ENCODE data around the gene PPARA.

The PPARA gene

DNA sequence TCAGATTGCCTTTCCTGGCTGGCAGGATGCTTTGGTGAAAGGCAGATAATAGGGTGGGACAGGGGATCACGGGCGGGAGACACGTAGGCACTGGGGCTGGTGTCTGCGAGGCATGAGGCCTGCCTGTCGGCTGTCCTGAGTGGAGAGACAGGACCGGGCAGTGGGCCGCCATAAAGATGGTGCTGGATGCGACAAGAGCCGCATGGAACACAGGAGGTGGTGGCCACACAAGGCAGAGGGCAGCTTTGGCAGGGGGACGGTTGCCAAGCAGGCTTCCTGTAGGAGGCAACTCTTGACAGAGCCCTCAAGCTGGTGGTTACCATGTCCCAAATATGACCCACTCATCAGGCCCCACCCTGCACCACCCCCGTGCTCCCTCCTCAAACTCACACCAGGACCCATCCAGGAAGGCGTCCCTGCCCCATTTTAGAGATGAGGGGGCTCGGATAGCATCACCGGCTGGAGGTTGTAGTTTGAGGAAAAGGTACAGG lies 4.9 kb upstream of the PPARA start:
- no peak for DNase-seq (ENCODE audit: low spot score)

DNA sequence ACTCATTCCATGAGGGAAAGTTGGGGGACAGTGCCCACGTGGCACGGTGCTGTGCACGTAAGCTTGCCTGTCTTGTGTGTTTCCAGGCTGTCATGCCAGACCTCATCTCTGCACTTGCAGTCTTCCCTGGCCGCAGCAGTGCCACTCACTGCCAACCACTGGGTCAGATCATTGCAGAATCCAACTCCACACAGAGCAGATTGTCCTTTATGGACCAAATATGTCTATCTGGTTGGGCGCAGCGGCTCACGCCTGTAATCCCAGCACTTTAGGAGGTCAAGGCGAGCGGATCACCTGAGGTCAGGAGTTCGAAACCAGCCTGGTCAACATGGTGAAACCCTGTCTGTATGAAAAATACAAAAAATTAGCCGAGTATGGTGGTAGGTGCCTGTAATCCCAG lies 4.4 kb upstream of the PPARA start:
- DNase-seq (ENCODE audit: low spot score), result no peak

DNA sequence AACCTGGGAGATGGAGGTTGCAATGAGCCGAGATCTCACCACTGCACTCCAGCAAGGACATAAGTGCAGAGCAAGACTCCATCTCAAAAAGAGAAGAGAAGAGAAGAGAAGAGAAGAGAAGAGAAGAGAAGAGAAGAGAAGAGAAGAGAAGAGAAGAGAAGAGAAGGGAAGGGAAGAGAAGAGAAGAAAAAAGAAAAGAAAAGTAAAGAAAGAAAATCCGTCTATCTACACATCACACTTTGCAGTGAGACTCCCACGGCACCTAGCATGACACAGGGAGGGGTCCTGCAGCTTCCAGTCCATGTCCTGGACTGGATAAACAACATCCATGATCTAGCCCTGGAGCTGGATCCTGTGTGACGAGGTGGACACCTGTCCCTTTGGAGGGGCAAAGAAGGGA lies 4.0 kb upstream of the PPARA start:
- no peak for DNase-seq (ENCODE audit: low spot score)

DNA sequence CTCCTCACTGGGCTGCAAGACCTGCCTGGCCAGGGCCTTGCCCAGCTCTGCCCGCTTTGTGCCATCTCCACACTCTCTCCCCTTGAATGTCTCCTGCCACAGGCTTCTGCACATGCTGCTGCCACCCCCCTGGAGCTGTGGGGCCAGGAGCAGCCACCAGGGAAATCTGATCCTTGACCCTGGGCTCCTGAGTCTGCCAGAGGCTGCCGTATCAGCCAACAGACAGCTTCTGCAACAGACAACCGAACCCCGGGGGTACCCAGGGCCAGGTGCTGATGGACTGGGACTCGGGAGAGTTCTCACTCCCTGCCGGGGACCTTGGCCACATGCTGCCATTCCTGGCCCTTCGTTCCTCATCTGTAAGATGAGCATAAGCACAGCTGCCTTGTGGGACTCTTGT lies 3.3 kb upstream of the PPARA start:
- DNase-seq (ENCODE audit: low spot score), result no peak

DNA sequence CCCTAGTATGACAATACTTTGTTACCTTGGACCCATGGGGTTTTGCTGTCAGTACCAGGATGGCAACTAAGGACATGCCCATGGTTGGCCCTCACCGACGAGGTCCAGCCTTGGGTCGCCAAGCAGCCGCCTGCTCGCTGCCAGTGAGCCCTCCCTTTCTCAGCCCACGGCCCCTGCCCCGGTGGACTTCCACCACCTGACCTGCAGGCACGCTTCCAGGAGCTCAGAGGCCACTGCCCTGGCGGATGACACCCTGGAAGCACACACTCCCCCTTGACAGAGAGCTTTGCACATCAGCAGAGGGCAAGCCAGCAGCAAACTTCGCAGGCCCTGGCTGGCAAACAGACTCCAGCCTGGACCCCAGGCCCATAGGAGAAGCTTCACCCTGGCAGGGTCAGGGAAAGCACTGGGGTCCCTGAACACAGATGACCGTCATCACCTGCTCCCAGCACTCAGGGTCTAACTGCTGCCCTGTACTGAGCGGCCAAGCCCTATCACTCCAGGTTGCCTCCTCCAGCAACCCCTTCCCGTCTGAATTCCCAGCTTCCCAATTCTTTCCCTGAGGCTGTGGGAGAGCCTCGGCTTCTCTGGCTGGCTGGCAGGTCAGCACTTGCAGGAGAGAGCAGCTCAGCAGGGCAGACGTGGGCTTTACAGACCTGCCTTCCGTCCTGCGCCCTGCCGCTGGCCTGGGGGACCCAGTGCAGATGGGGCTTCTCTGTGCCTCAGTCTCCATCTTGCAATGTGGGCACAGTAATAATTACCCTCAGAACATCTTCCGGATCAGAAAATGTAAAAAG lies 2.7 kb upstream of the PPARA start:
- DNase-seq (ENCODE audit: low spot score), result no peak

DNA sequence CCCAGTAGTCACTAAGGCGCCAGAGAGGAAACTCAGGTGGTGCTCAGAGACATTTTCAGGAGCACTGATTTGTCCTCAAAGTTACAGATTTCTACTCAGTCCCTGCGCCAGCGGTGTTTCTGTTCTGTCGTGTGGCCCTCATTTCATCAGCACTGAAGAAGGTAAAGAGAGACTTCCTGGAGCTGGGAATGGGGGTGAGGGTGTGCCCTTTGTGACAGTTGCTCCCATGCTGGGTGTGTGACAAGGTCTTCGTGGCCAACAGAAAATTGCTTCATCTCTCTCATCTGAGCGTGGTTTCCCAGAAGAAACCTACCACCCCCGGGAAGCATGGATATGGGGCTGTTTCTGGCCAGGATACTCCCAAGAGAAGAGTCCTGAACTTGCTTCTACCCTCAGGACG lies 2.0 kb upstream of the PPARA start:
- DNase-seq (ENCODE audit: low spot score), result no peak

DNA sequence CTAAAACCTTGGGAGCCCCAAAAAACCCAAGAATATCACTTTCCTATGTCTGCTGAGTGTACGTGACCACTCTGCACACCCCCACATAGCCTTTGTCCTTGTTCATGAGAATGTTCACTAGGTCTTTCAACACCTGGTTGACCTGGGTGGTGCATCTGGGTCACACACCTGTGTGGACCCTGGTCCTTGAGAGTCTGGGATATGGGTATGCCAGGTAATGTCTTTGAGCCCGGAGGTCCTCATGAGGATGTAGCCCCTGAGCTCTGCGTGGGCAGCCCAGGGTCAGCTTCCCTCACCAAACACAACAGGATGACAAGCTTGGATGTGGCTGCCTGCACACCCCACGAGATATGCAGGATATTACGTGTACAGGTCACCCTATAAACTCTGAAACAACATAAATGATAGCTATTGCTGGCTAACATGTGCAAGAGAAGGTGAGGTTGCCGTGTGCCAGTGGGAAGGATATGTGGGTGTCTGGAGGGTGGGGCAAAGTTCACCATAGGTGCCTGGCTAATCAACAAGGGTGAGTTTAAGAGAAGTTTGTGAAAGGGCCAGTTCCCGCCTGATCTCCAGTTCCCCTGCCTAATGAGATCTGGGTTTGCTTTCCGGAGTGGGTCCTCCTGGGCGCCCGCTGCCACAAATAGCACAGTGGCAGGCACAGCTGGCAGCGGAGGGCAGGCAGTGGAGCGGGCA lies 1.4 kb upstream of the PPARA start:
- DNase-seq (ENCODE audit: low spot score), result no peak

DNA sequence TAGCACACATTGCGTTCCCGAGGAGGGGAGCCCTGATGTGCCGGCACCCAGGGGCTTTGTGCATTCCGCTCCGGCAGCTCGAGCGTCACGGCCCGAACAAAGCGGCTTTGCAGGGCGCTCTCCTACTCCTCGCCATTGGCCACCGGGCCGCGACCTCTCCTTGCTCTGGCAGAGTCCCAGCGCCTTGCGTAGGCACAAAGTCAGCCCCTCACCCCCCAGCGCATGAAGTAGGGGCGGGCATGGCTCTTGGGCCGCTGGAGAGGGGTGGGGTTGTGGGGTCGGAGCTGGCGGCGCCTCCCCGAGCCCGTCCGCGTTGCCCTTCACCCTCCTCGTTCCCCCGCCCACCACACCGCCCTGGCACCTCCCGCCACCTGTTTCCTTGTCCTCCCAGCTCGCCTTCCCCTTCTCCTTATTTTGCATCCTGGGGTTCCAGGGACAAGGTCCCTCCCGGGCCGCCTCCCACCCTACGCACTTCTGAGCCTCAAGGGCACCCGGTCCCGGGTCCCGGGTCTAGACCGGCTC lies 753 bp upstream of the PPARA start:
- DNase-seq (ENCODE audit: low spot score), result peak; percentile 35

DNA sequence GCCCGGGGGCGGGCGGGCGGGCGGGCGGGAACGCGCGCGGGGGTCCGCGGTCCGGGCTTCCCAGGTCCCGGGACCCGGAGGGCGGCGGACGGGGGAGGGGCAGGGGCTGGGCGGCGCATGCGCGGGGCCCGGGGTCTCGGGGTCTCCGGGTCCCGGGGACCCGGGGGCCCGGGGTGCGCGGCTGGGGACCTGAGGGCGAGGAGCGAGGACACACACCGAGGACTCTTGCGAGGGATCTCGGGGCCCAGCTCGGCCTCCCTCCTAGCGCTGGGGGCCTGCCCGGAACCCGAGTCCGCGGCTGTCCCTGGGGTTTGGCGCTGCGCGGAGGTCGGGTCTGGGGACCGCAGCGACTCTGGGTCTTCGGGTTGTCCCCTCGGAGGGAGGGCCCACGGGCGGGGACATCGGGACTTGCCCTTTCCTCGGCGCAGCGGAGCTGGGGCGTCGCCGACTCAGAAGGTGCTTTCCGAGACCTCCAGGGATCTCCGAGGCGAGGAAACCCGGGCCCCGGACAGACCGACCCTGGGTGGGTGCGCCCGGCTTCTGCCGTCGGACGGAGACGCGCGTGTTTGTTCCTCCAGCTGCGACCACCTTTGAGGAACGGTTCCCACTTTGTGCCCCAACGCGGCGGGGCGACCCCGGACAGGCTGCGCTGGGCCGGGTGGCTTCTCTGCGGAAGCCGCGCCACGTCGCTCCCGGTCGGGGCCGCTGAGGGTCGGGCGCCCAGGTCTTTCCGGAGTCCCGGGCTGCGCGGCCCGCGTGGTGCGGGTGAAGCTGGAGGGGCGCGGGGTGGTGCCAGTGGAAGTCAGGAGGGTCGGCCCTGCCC lies 540 bp downstream of the PPARA start:
- peak; percentile 48 for DNase-seq (ENCODE audit: low spot score)

DNA sequence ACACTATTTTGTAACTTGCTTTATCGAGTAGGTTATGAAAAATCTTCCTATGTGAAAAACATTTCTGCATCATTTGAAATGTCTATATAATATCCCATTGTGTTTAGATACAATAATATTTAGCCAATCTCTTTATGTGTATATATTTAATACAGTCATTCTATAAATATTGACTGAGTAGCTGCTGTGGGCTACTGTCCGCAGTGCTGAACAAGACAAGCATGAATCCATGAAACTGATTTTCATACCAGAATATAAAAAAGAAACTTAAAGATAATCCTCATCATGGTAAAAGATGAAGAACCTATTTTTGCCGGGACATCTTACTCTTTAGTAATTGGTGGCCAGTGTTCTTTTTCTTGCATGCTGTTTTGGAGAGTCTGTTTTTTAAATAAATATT lies 3.6 kb downstream of the PPARA start:
- no peak for DNase-seq (ENCODE audit: low spot score)

DNA sequence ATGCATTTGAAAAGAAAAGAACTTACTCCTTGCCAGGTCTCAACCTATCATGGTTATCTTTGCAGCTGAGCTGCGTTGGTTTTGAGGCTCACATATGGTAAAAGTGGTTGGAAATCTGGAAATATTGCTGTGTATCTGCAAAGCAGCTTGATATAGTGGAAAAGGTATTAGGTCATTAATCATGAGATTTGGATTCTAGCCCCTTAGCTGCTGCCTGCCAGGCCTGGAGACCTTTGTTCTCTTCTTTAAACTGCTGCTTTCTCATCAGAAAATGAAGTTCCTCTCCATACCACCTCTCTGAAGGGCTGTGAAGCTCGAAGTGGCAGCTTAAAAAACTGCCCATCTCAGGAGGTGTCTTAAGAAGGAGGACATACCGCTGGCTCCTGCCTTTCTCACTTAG lies 5.7 kb downstream of the PPARA start:
- DNase-seq (ENCODE audit: low spot score), result no peak

DNA sequence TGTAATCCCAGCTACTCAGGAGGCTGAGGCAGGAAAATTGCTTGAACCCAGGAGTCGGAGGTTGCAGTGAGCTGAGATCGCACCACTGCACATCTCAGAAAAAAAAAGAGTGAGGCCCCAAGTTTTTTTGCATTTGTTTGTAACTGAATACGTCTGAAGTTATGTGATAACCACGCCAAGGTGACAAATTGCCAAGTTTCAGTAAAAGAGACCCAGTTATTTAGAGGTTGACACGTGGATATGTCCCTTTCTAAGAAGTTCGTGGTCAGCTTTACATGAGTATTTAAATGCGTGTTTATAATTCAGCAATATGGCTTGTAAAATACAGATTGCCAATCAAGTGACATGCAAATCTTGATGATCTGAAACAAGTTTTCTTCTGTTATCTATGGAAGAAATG lies 8.0 kb downstream of the PPARA start:
- DNase-seq (ENCODE audit: low spot score), result no peak

DNA sequence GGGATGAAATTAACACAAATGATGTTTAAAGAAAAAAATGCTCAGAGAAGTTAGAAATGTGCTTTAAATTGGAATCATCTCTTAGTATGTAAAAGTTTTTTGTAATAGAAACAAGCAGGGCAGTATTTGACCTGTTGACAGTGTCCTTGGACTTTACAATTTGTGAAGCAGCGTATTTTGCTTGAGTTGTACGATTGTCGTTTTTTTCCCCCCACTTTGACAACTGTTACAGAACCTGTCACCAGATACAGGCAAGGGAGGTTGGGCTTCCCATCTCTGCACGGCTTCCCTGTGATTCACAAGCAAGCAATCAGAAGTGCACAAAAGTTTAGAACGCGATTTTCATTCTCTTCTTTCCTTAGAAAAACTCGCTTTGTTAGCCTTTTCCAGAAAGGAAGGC lies 8.9 kb downstream of the PPARA start:
- no peak for DNase-seq (ENCODE audit: low spot score)

DNA sequence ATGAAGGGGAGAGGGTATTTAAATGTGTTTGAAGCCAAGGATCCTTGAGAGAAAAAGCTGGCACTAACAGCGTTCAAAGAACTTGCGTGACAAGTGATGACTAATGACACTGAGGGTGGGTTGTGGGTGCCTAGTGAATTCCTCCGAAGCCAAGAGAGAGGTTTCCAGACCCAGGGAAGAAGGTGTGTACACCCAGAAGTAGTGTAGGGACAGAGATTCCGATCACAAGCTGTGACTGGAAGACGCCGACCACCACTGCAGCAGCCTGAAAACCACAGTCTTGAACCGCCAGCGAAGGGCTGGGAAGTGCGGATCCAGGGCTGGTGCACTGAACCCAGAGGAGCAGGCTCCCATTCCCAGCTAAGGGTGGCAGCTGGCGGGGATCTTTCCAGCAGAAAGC lies 9.5 kb downstream of the PPARA start:
- no peak for DNase-seq (ENCODE audit: low spot score)

DNA sequence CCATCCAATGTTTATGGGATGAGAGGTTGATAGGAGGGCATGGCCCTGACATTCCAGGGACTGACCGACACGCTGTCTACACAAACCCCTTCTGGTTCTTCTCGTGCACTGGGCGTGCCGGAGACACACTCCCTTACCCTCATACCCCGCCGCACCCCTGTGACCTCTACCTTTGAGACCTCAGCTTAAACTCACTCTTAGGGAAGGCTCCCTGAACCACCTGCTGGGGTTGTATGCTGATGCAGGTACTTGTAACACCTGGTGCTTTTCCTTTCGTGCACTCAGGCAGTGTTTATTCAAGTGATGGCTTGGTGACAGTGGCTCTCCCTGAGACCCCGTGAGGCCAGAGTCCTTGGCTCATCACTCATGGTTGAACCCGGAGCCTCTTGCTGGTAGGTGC lies 12.0 kb downstream of the PPARA start:
- no peak for DNase-seq (ENCODE audit: low spot score)

DNA sequence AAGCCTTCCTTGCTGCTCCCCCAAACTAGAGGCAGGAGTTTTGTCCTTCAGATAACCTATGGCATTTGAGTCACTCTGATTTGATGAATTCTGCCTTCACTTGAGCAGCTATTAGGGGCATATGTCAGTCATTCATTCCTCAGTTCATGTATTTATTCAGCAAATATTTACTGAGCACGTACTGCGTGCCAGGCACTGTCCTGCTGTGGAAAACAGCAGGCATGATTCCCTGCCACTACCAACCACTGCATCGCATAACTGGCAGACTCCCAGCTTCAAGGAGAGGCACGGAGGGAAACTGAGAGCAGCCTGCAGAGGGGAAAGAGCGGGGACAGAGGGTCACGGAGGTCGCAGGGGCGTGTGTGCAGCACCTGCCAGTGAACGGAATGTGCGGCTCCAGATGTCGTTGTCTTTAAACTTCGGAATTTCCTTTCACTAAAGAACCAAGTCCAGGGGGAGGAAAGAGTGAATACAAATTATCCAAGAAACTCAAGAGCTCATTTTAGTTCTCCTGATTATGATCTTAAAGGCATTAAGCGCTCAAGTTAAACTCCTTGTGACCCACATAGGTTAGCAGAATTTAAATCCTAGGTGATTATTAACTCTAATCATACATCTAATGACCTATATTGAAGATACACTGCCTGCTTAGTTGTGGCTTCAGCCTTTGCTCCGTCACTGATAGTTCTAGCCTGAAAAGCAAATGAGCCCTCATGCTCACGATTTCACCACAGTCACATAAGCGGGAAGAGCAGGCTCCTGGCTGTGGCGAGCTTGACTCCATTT lies 12.6 kb downstream of the PPARA start:
- DNase-seq (ENCODE audit: low spot score), result no peak

DNA sequence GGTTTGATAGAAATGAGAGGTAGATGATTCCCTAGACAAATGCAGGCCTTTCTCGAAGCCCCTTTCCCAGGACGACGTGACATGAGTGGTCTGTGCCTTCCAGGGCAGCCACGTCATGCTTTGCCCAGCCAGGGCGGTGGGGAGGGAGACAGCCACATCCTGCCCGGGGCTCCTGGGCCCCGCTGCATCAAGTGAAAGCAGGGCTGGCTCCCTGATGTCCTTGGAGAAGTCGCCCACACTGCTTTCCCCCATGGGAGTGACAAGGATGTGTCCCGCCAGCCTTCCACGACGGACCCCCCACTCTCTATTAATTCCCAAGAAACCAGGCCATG lies 13.2 kb downstream of the PPARA start:
- no peak for DNase-seq (ENCODE audit: low spot score)

DNA sequence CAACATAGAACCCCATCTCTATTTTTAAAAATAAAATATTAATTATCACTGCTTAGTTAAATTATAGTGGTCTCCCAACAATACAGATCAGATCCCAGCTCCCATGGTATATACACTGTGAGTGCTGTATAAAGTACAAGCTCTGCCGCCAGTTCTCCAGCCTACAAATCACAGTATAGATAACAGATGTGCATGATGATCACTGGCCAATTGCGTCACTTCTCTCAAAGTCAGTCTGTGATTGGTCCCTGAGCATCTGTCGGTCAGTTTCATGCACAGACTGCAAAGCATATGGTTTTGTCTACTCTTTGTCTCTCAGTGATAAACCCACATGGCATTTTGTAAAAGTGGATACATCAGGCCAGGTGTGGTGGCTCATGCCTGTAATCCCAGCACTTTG lies 15.7 kb downstream of the PPARA start:
- no peak for DNase-seq (ENCODE audit: low spot score)

DNA sequence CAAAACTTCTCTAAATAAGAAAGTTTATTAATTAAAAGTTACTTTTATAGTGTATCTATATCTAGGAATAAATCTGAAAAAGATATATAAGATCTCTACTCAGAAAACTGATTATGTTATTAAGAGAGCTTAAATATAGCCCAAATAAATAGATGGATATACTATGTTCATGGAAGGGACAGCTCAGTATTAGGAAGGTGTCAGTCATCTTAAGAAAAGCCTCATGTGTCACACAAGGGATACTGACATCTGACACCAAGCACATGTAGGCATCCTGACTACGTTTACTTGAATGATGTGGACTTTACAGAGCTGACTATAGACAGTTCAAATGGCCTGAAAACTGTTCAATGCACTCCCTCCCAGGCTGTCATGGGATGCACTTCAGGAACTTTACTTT lies 19.3 kb downstream of the PPARA start:
- no peak for DNase-seq (ENCODE audit: low spot score)

DNA sequence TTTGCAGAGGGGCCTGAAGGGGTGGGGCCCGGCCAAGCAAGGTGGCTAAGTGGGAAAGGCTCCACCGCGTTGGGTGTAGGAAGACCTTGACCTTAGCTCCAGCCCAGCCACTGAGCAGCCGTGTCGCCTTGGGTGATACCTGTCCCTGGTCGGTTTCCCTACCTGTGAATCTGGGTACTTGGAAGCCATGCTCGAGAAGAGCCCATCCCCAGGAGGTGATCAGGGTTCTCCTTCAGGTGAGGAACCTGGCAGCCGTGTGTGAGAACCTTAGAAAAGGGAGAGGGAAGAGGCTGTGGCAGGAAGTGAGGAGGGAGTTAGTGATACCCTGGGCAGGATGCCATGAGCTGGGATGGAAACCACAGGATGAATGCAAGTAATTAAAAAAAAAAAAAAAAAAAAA lies 21.6 kb downstream of the PPARA start:
- DNase-seq (ENCODE audit: low spot score), result peak; percentile 79

DNA sequence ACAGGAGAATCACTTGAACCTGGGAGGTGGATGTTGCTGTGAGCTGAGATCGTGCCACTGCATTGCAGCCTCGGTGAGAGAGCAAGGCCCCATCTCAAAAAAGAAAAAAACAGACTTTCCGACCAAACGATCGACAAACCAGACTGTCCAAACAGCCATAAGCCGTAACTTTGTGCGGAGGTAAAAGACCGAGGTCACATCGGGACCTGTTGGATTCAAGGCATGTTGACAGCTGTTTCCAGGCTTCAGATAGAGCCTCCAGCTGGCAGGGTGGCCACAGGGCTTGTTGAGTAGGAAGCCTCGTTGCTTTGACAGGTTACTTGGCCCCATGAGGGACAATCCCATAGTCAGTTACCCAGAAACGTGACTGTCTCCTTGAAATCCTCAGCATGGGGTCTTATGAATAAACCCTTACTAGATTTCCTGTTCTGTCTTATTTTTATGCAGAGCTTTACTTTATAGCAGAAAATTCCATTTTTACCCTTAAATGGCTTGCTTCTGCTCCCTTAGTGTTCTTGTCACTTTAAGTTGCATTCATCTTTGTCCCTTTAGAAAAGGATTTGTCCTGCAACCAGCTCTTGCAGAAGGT lies 22.3 kb downstream of the PPARA start:
- no peak for DNase-seq (ENCODE audit: low spot score)

DNA sequence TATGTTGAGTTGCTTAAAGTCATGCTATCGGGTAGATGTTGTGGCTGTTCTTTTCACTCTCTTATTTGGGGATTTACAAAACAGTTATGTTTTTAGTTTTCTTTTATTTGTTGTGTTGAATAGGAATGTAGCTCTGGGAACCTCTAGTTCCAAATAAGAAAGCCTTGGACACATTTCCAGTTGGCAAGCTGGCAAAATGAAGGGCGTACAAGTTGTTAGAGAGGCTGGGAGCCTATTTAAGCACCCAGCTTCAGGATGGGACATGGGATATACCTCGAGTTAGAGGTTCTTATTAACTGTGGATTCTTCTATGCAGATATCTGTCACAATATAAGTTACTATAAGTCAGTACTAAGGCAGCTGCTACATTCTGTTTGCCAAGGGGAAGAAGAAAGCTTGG lies 22.8 kb downstream of the PPARA start:
- no peak for DNase-seq (ENCODE audit: low spot score)

All from GM03348 (cell line).